HG02885 (cell line): ENCODE data around the gene GLYATL1.
A peak's percentile ranks its signal among the peaks of the same experiment; 100 is the strongest.

ENCODE experiments used
- ATAC-seq: cut with Tn5 transposase; IDR thresholded peaks from one replicate; pipeline ENCODE4 v1.9.1; 2021; ENCODE audit warnings: mild to moderate bottlenecking; ENCODE audit not compliant: unreplicated experiment, poor library complexity

Gene GLYATL1

GRCh38 chr11:58939277-58939676, at the start of gene GLYATL1:
TSS of gene GLYATL1 (plus strand) at chr11:58939488. CDS start at chr11:58947088, 7,600 bp downstream.
- ATAC-seq: no peak

- ATAC-seq: no peak
Observed at GRCh38 chr11:58893899-58894298, 45.4 kb upstream of the GLYATL1 start.

- ATAC-seq: no peak
Observed at GRCh38 chr11:58898106-58898505, 41.2 kb upstream of the GLYATL1 start.

- peak; percentile 63 for ATAC-seq
Observed at GRCh38 chr11:58900479-58901420, 38.5 kb upstream of the GLYATL1 start.

- no peak for ATAC-seq
Observed at GRCh38 chr11:58902881-58903280, 36.4 kb upstream of the GLYATL1 start.

- ATAC-seq: no peak
Observed at GRCh38 chr11:58905011-58905720, 34.1 kb upstream of the GLYATL1 start.

- no peak for ATAC-seq
Observed at GRCh38 chr11:58905721-58906547, 33.4 kb upstream of the GLYATL1 start.

- ATAC-seq: peak; percentile 73
Observed at GRCh38 chr11:58907780-58908179, 31.5 kb upstream of the GLYATL1 start.

GRCh38 chr11:58912124-58912523, 27.2 kb upstream of the GLYATL1 start:
- no peak for ATAC-seq

GRCh38 chr11:58913685-58914084, 25.6 kb upstream of the GLYATL1 start:
- no peak for ATAC-seq

- no peak for ATAC-seq
Observed at GRCh38 chr11:58914821-58915543, 24.3 kb upstream of the GLYATL1 start.

- no peak for ATAC-seq
Observed at GRCh38 chr11:58916637-58917036, 22.7 kb upstream of the GLYATL1 start.

GRCh38 chr11:58917159-58917783, 22.0 kb upstream of the GLYATL1 start:
- ATAC-seq: no peak

GRCh38 chr11:58919561-58919960, 19.7 kb upstream of the GLYATL1 start:
- ATAC-seq: no peak

GRCh38 chr11:58919980-58920379, 19.3 kb upstream of the GLYATL1 start:
- ATAC-seq: no peak

GRCh38 chr11:58921778-58922390, 17.4 kb upstream of the GLYATL1 start:
- ATAC-seq: no peak

- ATAC-seq: no peak
Observed at GRCh38 chr11:58922479-58922878, 16.8 kb upstream of the GLYATL1 start.

- ATAC-seq: peak; percentile 96
Observed at GRCh38 chr11:58923300-58923788, 15.9 kb upstream of the GLYATL1 start.

GRCh38 chr11:58924230-58924629, 15.1 kb upstream of the GLYATL1 start:
- ATAC-seq: no peak
